ENCODE data around the gene RBM48.
"Not testable (repeated sequence)": the region's sequence is repeated elsewhere in the genome, so short reads cannot be mapped to it uniquely, and the experiment has no call there.

RBM48 gene

GRCh38 chr7:92528188-92528957, at the start of gene RBM48, which contains the start of gene PEX1:
TSS of gene RBM48 (plus strand) at chr7:92528795. CDS start at chr7:92528814, 19 bp downstream.
TSS of gene PEX1 (minus strand) at chr7:92528520. CDS start at chr7:92528435, 85 bp downstream.
- peak; percentile 99 for DNase-seq (ENCODE audit: low spot score)

GRCh38 chr7:92479146-92479545, 49.4 kb upstream of the RBM48 start:
- not testable (repeated sequence) for DNase-seq (ENCODE audit: low spot score)

- not testable (repeated sequence) for DNase-seq (ENCODE audit: low spot score)
These were observed 45.0 kb upstream of the RBM48 start for GRCh38 chr7:92483624-92484023.

- not testable (repeated sequence) for DNase-seq (ENCODE audit: low spot score)
These were observed 44.4 kb upstream of the RBM48 start for GRCh38 chr7:92484226-92484625.

DNA sequence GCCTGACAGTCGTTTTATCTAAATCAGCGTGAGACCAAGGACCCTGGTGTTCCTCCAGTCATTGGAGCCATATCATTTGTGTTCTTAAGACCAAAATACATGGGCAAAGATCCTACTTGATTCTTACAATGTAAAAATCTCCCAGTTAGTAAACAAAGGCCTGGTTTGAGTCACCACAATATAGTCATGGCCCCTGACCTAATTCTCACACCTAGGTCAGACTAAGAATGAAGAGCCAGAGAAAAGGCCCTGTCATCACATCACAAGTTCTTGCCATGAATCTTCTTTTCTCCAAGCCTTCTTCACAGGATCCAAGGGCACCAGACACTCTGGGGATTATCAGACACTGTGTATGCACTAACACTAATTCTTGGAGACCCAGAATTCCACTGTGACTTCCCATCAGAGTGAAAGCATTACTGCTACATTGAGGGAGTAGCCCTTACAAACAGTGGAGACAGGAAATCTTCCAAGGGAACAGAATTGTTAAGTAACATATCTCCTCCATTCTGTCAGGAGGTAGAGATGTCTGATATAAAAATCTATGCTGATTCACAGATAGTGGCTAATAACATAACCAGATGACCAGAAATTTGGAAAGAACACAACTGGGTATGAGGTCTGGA, 43.2 kb upstream of the RBM48 start:
- DNase-seq (ENCODE audit: low spot score): no peak

DNA sequence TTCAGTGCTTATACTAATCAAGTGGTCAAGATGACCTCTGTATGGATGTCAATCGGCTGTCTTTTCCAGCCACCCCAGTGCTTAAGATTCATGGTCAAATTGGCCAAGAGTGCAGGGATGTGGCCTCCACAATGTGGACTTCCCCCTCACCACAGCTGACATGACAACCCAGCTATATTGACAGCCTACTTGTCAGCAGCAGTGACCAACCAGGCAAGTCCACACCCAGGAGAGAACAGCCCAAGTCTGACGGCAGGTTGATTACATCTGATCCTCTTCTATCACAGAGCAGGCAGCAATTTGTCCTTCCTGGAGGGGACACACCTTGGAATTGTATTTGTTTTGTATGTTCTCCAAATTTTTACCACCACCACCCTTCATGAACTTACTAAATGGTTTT, 42.6 kb upstream of the RBM48 start:
- no peak for DNase-seq (ENCODE audit: low spot score)

DNA sequence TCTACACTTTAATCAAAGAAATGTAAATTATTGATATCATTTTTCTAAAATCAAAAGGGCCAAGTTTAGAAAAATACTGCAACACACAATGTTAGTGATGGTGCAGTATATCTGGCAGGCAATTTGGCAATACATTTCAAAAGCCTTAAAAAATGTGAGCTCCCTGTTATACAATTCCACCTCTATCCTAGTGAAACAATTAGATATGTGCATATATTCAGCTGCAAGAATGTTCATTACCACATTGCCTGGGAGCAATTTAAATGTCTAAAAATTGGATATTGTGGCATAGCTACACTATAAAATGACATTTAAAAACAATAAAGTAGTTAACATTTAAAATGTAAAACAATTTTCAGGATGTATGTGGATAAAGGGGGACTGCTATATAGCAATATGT, 40.8 kb upstream of the RBM48 start:
- no peak for DNase-seq (ENCODE audit: low spot score)

- no peak for DNase-seq (ENCODE audit: low spot score)
These were observed 39.0 kb upstream of the RBM48 start for GRCh38 chr7:92489634-92490033.

GRCh38 chr7:92496876-92497275, 31.7 kb upstream of the RBM48 start:
- DNase-seq (ENCODE audit: low spot score): no peak

DNA sequence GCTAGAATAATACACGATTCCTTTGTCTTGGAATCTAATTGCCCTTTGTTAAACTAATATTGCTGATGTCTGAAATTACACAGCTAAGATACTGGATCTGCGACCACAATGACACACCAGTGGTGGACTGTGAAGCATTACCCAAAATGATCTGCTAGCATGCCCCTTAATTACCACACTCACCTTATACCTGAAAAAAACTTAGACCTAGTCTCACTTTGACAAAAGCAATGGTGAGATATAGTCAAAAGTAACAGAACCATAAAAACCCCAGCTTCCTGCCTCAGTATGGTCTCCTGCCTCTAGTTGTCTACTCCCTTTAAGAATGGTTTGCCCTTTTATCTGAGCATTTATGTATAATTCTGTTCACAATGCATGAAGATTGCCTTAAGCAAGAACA, 30.0 kb upstream of the RBM48 start:
- DNase-seq (ENCODE audit: low spot score): no peak

- no peak for DNase-seq (ENCODE audit: low spot score)
These were observed 24.8 kb upstream of the RBM48 start for GRCh38 chr7:92503767-92504166.

DNA sequence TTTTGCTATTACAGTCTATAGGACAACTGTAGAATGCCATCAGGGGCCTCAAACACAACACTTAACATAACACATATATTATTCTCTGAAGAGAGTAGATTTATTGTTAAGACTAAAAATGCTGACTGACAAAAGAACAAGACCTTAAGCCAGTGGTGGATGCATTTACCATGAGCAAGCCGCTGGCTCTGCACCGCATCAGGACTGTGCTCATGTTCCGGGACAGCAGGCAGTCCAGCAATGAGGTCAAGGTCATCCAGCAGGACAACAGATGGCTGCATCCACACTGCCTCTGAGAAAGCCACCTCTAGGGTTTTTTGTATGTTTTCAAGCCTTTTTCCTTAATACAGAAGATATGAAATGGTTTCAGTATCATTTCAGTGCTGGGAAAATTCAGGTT, 24.0 kb upstream of the RBM48 start:
- DNase-seq (ENCODE audit: low spot score): no peak

DNA sequence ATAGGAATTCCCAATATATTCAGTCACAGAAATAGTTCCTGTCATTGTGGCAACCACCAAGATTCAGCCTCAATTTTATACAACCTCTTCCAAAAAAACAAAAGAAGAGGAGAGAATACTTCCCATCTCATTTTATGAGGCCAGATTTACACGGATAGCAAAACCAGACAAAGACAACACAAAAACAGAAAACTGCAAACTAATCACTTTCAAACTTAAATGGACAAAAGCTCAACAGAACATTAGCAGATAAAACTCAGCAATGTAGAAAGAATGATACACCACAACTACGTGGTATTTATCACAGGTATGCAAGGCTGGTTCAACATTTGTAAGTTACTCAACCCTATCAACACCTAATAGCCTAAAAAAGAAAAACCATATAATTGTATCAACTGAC, 22.2 kb upstream of the RBM48 start:
- DNase-seq (ENCODE audit: low spot score): no peak

- DNase-seq (ENCODE audit: low spot score): no peak
These were observed 19.6 kb upstream of the RBM48 start for GRCh38 chr7:92508946-92509345.

DNA sequence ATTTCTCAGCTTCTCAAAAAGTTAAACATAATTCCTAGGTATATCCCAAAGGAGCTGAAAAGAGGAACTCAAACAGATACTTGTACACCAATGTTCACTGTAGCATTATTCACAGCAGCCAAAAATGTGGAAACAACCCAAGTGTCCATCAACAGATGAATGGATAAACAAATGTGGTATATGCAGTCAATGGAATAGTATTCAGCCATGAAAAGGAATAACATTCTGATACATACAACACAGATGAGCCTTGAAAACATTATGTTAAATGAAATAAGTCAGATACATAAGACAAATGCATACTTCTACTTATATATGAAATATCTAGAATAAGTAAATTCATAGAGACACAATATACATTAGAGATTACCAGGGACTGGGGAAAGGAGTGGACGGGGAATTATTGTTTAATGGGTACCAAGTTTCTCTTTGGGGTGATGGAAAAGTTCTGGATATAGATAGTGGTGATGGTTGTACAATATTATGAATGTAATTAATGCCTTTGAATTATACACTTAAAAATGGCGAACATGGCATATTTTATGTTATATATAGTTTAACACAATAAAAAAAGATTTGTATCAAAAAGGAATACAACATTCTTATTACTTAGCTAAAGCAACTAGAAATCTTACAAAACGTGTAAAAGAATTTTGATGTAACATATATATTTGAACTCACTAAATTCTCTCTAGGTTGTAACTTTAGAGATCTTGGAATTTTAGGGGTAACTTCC, 15.3 kb upstream of the RBM48 start:
- no peak for DNase-seq (ENCODE audit: low spot score)

DNA sequence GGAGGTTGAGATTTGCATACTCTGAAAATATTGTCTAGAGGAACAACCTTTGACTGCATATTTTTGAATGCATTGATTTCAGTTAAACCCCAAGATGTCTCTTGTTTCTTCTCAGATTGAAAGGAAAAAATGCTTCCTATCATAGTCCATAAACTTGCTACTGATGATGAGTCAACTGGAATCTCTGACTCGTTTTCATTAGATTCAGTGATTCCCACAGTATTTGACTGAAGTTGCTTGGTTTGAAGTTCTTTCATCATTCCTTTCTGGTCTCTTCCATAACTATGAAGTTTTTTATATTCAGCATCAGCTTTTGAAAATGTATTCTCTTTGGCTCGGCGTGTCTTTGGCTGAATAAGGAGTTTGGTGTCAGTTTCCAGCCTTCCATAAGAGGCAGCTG, 11.0 kb upstream of the RBM48 start:
- DNase-seq (ENCODE audit: low spot score): no peak

GRCh38 chr7:92520024-92520423, 8.6 kb upstream of the RBM48 start:
- no peak for DNase-seq (ENCODE audit: low spot score)

- no peak for DNase-seq (ENCODE audit: low spot score)
These were observed 5.5 kb upstream of the RBM48 start for GRCh38 chr7:92523110-92523509.

DNA sequence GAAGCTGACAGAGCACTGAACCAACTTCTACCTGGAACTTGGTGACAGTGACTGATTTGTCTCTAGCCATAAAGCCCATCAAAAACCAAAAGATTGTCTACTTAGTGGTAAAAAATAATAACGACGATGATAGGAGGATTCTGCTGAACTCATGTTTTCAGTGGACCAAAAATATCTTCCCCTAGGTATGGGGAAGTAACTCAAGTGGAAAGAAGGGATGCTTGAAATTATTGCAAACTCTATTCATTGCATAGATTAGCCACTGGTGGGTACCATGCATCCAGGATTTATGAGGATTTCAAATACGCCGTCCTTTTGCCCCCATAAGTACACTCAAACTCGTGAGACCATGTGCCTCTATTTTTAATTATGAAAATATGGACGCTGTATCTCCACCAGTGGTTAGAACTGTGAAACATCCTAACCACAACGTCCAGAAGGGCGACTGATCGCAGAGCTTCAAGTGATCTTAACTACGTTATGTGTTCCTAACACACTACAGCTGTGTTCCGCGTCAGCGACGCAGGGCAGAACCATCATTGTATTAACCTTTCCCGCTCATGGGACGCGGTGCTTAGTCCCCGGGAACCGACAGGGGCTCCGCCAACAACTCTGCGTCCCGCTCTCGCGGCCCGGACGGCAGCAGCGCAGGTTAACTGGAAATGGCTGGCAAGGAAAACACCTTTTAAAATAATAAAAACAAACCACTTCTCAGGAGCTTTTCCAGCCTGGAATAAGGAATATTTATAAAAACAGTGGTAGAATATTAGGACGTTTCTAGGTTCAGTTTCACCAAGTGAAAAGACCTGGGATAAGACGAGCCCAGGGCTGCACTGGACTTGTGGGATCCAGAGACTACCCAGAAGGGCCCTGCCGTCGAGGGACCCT, 1.1 kb upstream of the RBM48 start:
- DNase-seq (ENCODE audit: low spot score): peak; percentile 26

DNA sequence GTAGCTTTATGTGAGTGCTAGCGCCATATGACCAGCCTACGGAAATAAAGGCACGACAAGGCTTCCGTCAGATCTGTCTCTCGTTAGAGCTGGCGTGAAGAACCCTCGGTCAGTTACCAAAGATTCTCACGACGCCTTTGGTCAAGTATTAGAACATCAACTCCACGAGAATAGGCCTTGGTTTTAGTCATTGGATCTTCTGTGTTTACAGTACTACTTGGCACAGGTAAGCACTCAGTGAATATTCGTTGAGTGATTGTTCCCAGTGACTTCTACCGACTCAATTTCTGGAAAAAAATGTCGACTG, 316 bp downstream of the RBM48 start:
- no peak for DNase-seq (ENCODE audit: low spot score)

GRCh38 chr7:92534572-92534971, 6.0 kb downstream of the RBM48 start:
- DNase-seq (ENCODE audit: low spot score): no peak

DNA sequence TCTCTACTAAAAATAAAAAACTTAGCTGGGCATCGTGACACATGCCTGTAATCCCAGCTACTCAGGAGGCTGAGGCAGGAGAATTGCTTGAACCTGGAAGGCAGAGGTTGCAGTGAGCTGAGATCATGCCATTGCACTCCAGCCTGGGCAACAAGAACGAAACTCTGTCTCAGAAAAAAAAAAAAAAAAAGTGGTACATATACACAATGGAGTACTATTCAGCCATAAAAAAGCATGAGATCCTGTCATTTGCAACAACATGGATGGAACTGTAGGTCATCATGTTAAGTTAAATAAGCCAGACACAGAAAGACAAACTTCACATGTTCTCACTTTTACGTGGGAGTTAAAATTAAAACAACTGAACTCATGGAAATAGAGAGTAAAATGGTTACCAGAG, 14.9 kb downstream of the RBM48 start:
- DNase-seq (ENCODE audit: low spot score): not testable (repeated sequence)

Data from putamen (tissue), 1 donor.